ENCODE data around the gene MEGF6.

Gene MEGF6

DNA sequence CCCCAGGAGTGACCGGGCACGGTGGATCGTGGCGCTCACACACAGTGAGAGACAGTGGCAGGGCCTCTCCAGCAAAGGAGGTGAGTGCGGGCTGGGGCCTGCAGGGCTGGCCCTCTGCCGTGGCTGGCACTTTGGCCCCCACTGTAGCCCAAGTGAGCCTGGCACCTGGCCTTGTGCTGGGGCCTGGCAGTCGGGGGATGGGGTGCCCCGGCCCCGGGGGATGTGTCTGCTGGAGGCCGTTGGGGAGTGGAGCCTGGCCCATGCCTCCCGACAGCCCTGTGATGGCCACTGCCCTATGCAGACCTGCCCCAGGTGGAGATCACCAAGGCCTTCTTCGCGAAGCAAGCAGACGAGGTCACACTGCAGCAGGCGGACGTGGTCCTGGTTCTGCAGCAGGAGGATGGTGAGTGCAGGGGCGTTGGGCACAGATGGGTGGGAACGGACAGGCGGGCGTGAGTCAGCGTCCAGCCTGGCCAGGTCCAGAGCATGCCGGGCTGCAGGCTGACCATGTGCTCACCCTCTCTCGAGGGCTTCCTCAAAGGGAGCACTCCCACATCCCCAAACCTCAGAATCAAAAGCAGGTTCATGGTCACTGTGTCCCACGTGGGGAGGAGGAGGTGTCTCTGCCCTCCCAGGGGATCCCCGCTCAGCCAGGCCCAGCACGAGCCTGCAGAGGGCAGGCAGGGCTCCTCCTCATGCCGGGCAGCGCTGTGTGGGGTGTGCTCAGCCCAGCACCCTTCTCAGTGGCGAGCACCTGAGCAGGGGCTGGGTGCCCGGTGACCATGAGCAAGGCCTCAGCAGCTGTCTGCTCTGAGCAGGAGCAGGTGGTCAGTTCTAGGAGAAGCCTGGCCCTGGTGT lies 131.6 kb downstream of the MEGF6 start:
- no peak for DNase-seq

- no peak for DNase-seq
These were observed 133.1 kb downstream of the MEGF6 start for GRCh38 chr1:3478187-3478586.

- DNase-seq, result no peak
These were observed 133.9 kb downstream of the MEGF6 start for GRCh38 chr1:3477241-3477995.

DNA sequence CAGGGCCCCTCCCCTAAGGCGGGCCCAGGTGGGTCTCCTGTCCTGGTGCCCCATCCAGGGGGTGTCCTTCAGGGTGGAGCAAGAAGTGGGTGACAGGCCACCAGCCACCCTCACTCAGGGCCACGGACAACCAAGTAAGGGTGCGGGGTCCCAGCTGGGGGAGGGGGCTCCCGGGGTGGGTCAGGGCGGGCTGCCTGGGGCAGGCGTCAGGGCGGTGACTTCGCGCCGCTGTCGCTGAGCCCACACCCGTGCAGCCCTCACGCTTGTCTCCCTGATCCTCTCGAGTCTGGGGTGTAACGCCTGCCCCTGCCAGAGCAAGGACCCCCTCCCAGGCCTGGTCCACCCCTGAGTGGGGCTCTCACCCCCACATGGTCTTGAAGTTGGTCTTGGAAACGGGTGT lies 134.6 kb downstream of the MEGF6 start:
- no peak for DNase-seq

- DNase-seq, result no peak
These were observed 135.3 kb downstream of the MEGF6 start for GRCh38 chr1:3475839-3476573.

DNA sequence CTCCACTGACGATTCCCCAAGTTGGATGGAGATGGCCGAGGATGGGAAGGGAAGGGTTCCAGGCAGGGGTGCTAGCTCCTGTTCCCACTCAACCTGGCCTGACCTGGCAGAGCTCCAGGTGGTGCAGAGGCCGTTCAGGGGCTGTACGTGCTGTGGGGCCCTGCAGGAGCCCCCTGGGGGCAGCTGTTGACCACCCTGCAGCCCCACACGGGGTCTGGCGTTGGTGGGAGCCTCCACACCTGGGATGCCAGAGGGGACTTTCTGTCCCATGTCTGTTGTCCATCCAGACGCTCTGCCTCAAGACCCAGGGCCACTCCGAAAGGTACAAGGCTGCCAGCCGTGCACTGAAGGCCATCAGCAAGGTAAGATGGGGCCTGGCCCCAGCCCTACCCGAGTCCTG lies 136.9 kb downstream of the MEGF6 start:
- DNase-seq, result no peak

GRCh38 chr1:3474016-3474415 lies 137.3 kb downstream of the MEGF6 start:
- no peak for DNase-seq

GRCh38 chr1:3473381-3473844 lies 137.9 kb downstream of the MEGF6 start:
- no peak for DNase-seq

- DNase-seq, result no peak
These were observed 138.4 kb downstream of the MEGF6 start for GRCh38 chr1:3472906-3473305.

- DNase-seq, result no peak
These were observed 139.0 kb downstream of the MEGF6 start for GRCh38 chr1:3472088-3472850.

DNA sequence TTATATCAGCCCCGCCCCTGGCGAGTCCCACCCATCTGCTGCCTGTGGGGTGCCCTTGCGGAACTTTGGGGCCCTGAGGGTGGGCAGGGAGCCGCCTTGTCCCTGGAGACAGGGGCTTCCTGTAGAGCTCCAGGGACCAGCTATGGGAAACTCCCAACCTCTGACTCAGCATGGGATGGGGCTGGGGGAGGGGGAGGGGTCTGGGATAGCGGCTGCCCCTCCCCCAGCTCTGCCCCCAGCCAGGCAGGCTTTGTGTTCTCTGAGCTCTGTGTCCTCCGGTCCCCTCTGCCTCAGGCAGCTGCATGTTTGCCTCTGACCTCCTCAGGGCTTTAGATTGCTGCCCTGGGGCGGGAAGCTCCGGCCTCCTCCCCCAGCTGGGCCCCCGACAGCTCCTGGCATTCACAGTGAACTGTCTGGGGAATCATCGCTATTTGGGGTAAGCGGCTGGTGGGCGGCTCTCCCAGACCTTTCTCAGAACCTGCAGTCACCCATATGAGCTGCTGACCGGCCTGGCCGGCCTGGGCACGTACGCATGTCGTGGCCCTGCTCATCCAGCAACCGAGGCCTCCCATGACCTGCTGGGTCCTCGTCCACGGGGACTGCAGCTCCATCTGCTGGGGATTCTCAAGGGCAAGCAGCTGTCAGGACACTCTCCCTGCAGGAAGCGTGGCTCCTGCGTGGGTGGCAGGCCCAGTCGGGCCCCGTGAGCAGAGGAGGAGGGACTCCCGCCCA lies 139.8 kb downstream of the MEGF6 start:
- DNase-seq, result no peak

DNA sequence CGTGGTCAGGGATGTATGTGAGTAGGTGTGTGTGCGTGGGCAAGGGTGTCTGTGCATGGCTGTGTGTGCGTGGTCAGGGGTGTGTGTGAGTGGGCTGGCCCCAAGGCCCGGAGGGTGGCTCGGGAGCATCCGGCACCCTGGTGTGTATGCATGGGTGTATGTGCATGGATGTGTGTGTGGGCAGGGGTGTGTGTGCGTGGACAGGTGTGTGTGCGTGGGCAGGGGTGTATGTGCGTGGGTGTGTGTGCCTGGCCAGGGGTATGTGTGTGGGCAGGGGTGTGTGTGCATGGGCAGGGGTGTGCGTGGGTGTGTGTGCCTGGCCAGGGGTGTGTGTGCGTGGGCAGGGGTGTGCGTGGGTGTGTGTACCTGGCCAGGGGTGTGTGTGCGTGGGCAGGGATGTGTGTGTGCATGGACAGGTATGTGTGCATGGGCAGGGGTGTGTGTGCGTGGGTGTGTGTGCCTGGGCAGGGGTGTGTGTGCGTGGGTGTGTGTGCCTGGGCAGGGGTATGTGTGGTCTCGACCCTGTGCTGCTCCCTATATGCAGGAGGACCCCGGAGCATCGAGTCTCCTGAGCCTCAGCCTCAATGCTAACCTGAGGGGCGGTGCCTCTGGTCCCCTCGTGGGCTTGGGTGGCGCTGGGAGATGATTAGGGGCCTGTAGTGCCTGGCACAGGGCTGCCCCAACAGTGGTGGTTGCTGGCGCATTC lies 140.5 kb downstream of the MEGF6 start:
- DNase-seq, result no peak

DNA sequence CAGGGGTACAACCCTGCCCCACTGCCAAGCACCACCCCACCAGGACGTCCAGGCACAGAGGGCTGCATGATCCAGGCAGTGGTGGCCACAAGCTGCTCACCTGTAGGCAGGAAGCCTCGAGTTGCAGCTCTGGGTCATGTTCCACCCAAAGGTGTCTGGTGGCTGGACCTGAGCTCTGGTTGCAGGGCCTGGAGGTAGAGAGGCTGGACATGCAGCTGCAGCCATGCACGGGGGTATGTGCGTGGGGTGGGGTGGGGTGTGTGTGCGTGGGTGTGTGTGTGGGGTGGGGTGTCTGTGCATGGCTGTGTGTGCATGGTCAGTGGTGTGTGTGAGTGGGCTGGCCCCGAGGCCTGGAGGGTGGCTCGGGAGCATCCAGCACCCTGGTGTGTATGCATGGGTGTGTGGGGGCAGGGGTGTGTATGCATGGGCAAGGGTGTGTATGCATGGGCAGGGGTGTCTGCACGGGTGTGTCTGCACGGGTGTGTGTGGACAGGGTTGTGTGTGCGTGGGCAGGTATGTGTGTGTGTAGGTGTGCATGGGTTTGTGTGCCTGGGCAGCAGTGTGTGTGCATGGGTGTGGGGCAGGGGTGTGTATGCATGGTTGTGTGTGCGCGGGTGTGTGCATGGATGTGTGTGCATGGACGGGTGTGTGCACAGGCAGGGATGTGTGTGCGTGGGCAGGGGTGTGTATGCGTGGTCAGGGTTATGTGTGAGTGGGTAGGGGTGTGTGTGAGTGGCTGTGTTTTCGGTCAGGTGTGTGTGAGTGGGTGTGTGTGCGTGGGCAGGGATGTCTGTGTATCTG lies 141.3 kb downstream of the MEGF6 start:
- DNase-seq, result no peak

DNA sequence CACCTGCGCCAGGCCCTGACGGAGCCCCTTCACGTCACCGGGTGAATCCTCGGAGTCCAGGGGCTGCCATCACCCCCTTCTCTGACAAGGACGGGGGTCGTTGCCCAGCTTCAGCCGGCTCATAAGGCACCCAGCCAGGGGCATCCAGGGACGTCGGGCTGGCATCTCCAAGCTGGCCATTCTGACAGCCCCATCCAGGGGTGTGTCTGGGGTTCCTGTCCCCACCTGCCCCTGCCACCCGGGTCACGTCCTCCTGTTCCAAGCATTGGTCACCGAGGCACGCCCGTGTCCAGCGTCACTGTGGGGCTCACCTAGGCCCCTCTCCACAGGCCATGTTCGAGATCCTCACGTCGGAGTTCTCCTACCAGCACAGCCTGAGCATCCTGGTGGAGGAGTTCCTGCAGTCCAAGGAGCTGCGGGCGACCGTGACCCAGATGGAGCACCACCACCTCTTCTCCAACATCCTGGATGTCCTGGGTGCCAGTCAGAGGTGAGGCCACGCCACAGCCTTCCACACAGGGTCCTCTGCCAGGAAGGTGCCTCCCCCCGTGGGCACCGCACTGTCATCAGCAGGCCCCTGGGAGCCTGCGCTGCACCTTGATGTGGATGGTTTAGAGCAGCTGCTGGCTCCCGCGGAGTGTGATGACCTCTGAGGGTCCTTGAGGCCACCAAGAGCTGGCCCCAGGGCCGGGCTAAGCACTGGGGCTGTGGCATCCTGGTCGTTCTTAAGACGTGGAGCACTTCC lies 142.0 kb downstream of the MEGF6 start:
- no peak for DNase-seq

GRCh38 chr1:3468236-3469103 lies 142.8 kb downstream of the MEGF6 start:
- no peak for DNase-seq

DNA sequence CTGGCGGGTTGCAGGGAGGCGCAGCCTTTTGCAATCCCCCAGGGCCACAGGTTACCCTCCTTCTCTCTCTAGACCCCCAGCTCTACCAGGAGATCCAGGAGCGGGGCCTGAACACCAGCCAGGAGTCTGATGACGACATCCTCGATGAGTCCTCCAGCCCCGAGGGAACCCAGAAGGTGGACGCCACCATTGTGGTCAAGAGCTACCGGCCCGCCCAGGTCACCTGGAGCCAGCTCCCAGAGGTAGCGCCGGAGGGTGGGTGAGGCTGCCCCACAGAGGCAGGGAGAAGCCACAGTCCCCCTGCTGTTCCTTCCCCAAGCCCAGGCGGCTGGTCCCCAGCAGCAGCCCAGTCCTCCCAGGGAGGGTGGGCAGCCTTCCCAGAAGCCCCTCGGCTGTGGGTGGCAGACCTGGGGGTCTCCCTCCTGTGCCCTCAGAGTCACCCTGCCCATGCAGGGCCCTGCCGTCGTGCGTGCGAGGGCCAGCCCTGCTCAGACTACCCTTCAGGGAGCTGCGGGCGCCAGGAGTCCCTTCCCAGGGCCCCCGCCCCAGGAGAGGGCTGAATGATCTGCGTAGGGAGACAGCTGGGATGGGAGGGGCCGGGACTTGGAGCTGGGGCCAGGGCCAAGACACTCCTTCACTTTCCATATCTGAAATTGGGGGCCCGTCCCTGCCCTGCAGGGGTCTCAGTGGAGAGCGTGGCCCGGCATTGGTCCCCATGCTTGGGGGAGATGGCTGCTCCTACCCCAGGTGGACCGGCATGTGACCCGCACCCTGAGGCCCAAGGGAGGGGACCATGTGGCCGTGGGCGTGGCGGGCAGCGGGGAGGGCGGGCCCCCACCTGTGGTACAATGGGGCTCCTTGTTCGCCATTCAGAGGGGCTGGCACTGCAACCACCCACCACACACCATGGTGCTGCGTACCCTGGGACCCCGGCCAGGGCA lies 143.9 kb downstream of the MEGF6 start:
- no peak for DNase-seq

DNA sequence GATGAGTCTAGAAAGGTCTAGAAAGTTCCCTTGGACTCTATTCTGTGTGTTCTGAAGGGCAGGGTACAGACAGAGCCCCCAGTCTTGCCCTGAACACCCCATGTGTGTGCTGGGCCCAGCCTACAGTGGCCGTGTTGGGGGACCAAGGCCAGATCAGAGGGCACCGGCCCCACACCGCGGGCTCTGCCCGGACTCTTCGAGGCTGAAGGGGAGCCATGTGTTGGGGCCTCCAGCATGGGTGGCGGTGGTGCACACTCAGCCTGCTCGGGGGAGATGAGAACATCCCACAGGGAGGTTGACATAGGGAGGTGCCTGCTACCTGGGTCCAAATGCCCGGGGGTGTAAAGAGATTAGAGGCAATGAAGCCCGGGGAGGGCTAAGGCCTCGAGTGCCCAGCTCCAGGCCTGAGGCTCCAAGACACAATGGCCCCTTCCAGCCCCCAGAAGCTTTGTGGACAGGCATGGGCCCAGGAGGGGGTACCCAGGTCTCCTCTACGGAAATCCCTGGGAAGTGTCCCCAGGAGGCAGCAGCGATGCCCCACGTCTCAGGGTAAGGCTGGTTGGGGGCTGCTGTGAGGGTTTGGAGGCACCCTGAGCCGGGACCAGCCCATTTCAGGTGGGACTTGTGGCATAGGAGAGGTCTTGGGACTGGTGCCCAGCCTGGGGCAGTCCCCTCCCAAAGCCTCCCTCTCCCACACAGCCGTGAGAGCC lies 144.8 kb downstream of the MEGF6 start:
- DNase-seq, result no peak

Measured in NCI-H1694 (cell line).